GM12891 (cell line): ENCODE measurements around the gene ADAM15.

ENCODE experiments used
- POLR2A ChIP-seq: IDR thresholded peaks from 2 replicates; pipeline ENCODE4 v1.6.1; 2011; ENCODE audit warnings: low read depth, low read length, control low read depth
- POLR2AphosphoS5 ChIP-seq: IDR thresholded peaks from 2 replicates; pipeline ENCODE4 v1.6.1; 2011; ENCODE audit warnings: low read depth, low read length, control low read depth
- POU2F2 ChIP-seq: IDR thresholded peaks from 2 replicates; pipeline ENCODE4 v1.6.1; 2011; ENCODE audit warnings: low read depth, mild to moderate bottlenecking, control low read depth, low read length, moderate library complexity
- SPI1 ChIP-seq: IDR thresholded peaks from 2 replicates; pipeline ENCODE4 v1.6.1; 2011; ENCODE audit warnings: low read depth, low read length, control low read depth
- TAF1 ChIP-seq: IDR thresholded peaks from 2 replicates; pipeline ENCODE4 v1.6.1; 2011; ENCODE audit warnings: low read depth, low read length, control low read depth

- TF ChIP-seq POLR2A (no peak), POLR2AphosphoS5 (no peak), POU2F2 (no peak), TAF1 (no peak), SPI1 (no peak)
These were observed 28.0 kb downstream of the ADAM15 start for GRCh38 chr1:155079210-155079486.
